GM12801 (cell line): ENCODE data around the gene ISG20L2.

ENCODE experiments used
- TF ChIP-seq, protein P1 (sequence below): IDR thresholded peaks from one replicate; pipeline ENCODE4 v1.5.1; 2011; ENCODE audit warnings: control low read depth; ENCODE audit not compliant: insufficient read length; ENCODE audit errors: extremely low read depth

ISG20L2 gene

DNA sequence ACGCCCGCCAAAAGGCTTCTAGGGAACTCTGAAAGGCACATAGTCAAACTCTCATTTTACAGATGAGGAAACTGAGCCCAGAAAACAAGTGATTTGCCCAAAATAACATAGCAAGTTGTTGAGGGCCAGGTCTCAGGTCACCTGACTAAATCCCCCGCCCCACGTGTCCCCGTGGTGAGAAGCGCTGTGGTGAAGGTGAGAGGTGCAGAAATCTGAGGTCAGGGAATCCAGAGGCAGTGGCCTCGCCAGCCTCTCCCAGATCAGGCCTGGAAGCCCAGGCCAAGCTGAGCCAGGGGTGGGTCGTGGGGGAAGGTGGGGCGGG, 17.8 kb upstream of the ISG20L2 start:
- TF ChIP-seq, protein P1, sequence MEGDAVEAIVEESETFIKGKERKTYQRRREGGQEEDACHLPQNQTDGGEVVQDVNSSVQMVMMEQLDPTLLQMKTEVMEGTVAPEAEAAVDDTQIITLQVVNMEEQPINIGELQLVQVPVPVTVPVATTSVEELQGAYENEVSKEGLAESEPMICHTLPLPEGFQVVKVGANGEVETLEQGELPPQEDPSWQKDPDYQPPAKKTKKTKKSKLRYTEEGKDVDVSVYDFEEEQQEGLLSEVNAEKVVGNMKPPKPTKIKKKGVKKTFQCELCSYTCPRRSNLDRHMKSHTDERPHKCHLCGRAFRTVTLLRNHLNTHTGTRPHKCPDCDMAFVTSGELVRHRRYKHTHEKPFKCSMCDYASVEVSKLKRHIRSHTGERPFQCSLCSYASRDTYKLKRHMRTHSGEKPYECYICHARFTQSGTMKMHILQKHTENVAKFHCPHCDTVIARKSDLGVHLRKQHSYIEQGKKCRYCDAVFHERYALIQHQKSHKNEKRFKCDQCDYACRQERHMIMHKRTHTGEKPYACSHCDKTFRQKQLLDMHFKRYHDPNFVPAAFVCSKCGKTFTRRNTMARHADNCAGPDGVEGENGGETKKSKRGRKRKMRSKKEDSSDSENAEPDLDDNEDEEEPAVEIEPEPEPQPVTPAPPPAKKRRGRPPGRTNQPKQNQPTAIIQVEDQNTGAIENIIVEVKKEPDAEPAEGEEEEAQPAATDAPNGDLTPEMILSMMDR, result no peak

DNA sequence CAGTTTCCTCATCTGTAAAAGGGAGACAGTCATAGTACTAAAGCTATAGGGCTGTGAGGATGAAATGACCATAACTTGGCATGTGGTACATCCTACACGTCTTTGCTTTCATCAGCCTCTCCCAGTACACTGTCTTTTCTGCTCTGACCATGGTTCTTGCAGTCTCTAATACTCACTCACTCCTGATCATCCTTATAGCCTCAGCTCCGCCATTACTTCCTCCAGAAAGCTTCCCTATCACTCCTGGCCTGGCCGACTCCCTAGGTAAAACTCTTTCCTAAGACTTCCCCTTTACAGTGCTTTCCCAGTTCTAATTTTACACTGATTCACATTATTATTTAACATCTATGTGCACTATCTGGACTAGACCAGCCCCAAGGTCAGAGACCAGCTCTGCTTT, 17.3 kb upstream of the ISG20L2 start:
- TF ChIP-seq, protein P1, result no peak

DNA sequence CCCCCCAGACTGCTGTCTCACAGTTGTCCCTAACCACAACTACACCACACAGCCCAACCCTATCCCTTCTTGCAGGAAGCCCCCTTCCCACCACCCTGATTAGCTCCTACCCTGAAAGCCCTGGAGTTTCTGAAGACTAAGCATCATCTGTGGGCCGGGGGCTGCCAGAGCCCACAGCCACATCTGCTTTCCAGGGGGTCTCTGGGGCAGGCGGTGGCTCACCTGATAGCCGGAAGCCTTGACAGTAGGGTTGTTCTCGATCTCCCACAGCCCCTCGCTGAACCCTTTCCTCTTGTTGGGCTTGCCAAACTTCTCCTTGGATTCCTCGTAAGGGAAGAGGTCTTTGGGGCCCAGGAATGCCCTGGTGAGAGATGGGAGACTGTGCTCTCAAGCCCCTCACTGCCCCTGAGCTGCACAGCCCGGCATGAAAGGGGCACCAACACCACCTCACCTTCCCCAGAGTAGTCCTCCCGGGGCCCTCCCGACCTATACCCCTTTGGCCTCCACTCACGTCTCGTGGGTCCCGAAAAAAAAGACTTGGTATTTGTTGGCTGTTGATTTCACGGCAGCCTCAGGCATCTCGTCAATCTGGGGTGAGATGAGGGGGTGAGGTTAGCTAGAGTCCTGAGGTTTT, 16.3 kb upstream of the ISG20L2 start:
- TF ChIP-seq, protein P1, result no peak

DNA sequence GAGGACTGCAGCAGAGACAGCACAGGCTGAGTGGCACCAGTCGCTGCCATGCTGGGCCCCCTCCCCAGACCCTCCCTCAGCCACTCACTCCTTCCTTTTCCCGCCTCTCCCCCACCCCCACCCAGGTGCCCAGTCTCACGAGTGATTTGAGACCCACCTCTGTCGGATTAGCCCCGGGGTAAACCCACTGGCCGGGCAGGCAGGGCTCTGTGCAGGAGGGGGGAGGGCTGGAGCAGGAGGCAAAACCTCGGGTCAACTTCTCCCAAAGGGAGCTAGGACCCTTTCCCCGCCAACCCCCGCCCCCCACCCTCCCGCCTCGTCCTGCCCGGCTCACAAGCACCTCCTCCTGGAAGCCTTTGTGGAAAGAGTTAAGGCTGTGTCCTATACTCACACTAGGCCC, 15.8 kb upstream of the ISG20L2 start:
- TF ChIP-seq, protein P1, result no peak

DNA sequence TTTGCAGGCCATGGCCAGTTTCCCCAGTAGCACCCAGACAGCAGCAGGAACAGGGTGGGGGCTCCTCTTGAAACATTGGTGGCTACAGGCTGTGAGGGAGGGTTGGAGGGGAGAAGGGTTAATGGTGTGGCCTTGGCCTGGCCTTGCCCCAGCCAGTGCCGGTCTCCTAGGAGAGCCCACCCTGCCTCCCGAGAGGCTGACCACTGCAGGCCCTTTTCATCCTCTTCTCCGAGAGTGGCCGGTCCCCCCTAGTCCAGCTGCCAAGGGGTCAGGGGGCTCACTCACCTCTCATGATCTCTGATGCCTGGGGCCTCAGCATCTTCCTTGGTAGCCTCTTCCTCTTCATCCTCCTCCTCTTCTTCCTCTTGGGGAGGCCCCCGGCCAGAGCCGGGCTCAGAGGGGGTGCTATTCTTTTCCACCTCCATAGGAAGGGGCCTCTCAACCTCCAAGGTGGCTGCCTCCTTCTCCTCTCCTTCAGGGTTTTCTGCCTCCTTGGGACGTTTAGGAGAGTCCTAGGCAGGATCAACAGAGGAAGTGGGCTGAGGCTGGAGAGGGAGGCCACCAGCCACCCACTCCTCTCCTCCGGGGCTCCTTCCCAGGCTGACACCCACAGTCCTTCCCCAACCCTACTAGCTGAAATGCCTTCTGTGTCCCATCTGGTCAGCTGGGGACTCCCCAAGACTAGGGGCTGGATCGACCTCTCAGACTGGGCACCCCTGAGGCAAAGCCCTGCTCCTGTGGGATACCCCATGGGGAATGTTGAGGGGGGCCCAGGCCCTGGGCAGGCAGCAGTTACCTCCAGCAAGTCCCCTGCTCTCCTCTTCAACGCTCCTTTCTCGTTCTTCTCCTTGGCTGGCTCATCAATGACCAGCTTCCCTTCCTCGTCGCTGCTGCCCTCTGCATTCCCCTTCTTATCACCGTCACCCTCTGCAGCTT, 15.1 kb upstream of the ISG20L2 start:
- TF ChIP-seq, protein P1, result no peak

DNA sequence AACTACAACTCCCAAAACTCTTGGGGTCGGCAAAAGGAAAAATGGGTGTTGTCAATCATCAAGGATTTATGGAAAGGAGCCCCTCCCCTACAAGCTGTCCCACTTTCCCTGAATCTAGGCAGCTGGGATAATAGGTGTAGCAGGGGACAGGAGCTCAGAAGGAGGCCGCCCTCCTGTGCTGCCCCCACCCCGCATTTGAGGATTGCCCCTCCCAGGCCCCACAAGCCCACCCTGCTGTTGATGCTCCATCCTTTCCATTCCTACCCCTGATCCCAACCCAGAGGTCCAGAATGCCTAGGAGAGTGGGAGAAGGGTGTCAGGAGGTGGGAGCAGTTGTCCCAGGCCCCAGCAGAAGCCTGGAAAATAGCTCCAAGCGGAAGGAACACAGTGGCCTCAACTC, 14.2 kb upstream of the ISG20L2 start:
- TF ChIP-seq, protein P1, result no peak

DNA sequence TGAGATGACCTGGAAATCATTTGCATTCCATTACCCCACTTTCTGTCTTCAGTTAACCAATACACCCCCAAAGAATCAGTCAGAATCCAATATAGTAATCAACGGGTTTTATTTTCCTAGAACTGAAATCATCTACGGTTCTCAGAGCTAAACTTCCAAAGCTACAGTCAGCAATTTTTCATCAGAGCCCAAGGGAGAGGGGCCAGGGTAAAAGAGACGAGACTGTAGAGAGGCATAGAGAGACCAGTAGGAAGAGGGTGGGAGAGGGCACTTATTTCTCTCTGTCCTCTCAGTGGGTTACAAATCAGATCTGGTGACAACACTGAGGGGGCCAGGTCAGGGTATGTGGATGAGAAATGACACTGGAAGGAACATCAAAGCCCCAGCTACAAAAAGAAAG, 13.5 kb upstream of the ISG20L2 start:
- TF ChIP-seq, protein P1, result no peak
